HuH-7 (cell line): ENCODE measurements around the gene SPINK7.

Experiments
- DNase-seq: peaks from one replicate; pipeline ENCODE4 v3.0.0; 2011; ENCODE audit warnings: low spot score

SPINK7 gene

GRCh38 chr5:148343603-148344487 is 31.6 kb downstream of the SPINK7 start:
- no peak for DNase-seq

GRCh38 chr5:148347706-148348105 is 35.5 kb downstream of the SPINK7 start:
- no peak for DNase-seq

GRCh38 chr5:148352696-148353095 is 40.5 kb downstream of the SPINK7 start:
- DNase-seq = no peak

- no peak for DNase-seq
Observed at GRCh38 chr5:148353634-148354033, 41.4 kb downstream of the SPINK7 start.

- DNase-seq = no peak
Observed at GRCh38 chr5:148364343-148364742, 52.1 kb downstream of the SPINK7 start.
